ENCODE results near the gene CCDC89.

CCDC89 gene

DNA sequence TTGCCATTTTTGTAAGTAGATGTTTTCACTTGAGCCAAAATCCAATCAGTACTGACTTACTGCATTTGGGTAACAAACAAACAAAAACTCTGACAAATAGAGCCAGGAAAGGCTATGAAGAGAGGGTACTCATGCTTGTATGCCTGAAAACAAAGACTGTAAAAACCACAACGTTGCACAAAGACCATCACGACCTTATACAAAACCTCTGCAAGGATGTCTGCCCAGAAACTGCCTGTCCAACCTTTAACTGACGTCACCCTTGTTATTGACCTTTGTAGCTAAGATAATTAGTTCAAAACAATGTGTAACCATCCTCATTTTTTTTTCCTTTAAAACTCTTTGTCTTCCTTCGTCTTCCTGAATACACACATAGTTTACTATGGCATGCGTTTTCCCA, 20.3 kb downstream of the CCDC89 start:
- Histone ChIP-seq H3K9ac (peak overlapping the region; percentile 99), H3K27ac (peak overlapping the region; percentile 98), H3K4me3 (IDR thresholded peaks at IDR 0.05; ENCODE audit: insufficient read depth, low read depth, low read length) (no peak overlapping the region), H4K20me1 (ENCODE audit: insufficient read depth) (peaks cover 25% of the 10 kb centered on the region), H3K79me2 (ENCODE audit: insufficient read depth, low read depth) (peaks cover 41% of the 10 kb centered on the region), H3K4me1 (ENCODE audit: low read depth, poor library complexity, severe bottlenecking) (peaks cover 22% of the 10 kb centered on the region), H3K4me2 (peak overlapping the region; percentile 97), H3K27me3 (ENCODE audit: insufficient read depth, low read depth) (no peaks in the 10 kb centered on the region), H3K36me3 (ENCODE audit: insufficient read depth) (no peaks in the 10 kb centered on the region; the same call in 1 of the 2 replicates), H2AFZ (ENCODE audit: low read depth) (peak overlapping the region; percentile 82)
- TF ChIP-seq, protein P1, sequence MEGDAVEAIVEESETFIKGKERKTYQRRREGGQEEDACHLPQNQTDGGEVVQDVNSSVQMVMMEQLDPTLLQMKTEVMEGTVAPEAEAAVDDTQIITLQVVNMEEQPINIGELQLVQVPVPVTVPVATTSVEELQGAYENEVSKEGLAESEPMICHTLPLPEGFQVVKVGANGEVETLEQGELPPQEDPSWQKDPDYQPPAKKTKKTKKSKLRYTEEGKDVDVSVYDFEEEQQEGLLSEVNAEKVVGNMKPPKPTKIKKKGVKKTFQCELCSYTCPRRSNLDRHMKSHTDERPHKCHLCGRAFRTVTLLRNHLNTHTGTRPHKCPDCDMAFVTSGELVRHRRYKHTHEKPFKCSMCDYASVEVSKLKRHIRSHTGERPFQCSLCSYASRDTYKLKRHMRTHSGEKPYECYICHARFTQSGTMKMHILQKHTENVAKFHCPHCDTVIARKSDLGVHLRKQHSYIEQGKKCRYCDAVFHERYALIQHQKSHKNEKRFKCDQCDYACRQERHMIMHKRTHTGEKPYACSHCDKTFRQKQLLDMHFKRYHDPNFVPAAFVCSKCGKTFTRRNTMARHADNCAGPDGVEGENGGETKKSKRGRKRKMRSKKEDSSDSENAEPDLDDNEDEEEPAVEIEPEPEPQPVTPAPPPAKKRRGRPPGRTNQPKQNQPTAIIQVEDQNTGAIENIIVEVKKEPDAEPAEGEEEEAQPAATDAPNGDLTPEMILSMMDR (conservative IDR thresholded peaks at IDR 0.05; ENCODE audit: low read depth, low read length), result no peak

DNA sequence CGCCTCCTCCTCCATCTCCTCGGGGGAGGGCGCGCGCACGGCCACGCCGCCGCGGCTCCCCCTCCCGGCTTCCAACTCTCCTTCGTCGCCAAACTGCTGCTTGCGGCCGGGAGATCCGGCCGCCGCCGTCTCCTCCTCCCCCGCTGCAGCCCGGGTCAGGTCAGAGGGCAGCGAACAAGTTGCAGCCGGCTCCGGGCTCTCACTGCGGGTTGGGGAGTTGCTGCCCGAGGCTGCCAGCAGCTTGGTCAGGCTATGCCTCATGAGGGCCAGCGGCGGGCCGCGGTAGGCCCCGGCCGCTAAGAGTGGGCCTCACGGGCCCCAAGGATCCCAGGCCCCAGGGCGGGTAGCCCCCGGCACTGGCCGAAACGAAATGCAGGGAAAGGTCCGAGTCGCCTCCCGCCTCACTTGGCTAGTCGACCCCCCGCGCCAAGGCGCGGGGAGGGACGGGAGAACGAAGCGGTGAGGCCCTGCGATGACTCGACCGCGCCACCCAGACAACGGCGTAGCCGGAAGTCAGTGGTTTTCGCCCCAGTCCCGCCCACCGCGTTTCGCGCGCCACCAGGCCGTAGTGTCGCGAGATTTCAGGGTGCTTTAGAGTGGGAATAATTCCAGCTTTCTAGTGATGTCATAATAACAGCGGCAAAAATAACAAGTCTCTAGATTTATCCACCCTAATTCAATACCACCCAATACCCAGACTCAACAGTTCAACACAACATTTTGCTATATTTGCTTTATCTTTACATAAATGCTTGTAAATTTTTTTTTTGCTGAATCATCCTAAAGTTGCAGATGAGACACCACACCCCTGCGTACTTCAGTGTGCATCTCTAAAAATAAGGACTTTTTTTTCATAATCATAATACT, 21.1 kb downstream of the CCDC89 start, which contains the start of gene CREBZF:
TSS of gene CREBZF (minus strand) at position 515 of the 867 bp plus-strand sequence. CDS start at position 261, 254 bp downstream.
- Histone ChIP-seq H3K36me3 (ENCODE audit: insufficient read depth) (peaks cover 5% of the 10 kb centered on the region; the same call in 1 of the 2 replicates), H3K27ac (peak within 1 kb of the TSS; percentile 98), H3K4me2 (peak within 1 kb of the TSS; percentile 97), H4K20me1 (ENCODE audit: insufficient read depth) (peaks cover 25% of the 10 kb centered on the region), H3K9ac (peak within 1 kb of the TSS; percentile 99), H2AFZ (ENCODE audit: low read depth) (peak within 1 kb of the TSS; percentile 82), H3K27me3 (ENCODE audit: insufficient read depth, low read depth) (no peaks in the 10 kb centered on the region), H3K4me1 (ENCODE audit: low read depth, poor library complexity, severe bottlenecking) (peaks cover 31% of the 10 kb centered on the region), H3K79me2 (ENCODE audit: insufficient read depth, low read depth) (peaks cover 50% of the 10 kb centered on the region), H3K4me3 (IDR thresholded peaks at IDR 0.05; ENCODE audit: insufficient read depth, low read depth, low read length) (no peak within 1 kb of the TSS)
- TF ChIP-seq, protein P1 (conservative IDR thresholded peaks at IDR 0.05; ENCODE audit: low read depth, low read length), result no peak; the same call in 1 of the 2 replicates

DNA sequence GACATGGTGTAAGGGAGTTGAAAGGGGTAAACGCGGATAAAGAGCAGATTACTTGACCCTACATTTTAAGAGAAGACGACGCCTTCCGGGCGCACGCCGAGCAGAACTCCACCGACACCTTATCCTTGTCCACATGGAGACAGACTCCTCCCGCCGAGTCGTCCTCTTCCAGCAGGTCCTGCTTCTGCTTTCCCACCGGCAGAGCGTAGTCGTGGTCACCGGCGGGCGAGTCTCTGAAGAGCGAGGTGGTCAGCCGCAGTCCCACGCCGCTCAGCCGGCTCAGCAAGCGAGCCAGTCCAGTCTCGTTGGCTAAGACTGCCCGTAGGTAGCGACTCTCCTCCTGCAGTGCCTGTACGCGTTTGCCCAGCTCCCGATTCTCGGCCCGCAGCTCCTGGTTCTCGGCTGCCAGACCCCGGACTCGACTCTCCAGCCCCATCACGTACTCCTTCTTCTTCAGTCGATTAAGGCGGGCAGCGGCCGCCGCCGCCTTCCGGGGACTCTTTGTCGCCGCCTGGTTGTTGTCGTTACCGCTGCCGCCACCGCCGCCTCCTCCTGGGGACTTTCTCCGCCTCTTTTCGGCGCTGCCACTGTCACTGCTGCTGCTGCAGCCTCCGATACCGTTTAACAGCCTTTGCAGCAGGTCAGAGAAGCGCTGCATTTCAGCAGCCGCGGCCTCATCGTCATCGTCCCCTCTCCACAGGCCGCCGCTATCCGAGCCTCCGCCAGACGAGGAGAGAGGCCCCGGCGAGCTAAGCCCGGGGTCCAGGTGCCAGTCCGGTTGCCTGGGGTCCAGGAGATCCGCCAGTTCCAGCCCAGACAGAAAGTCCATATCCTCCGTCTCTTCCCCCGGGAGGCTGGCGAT, 22.0 kb downstream of the CCDC89 start:
- Histone ChIP-seq H3K36me3 (ENCODE audit: insufficient read depth) (peaks cover 8% of the 10 kb centered on the region; the same call in 1 of the 2 replicates), H4K20me1 (ENCODE audit: insufficient read depth) (peaks cover 25% of the 10 kb centered on the region), H3K4me3 (IDR thresholded peaks at IDR 0.05; ENCODE audit: insufficient read depth, low read depth, low read length) (no peak overlapping the region), H3K4me2 (peak overlapping the region; percentile 97), H3K27ac (peak overlapping the region; percentile 98), H3K79me2 (ENCODE audit: insufficient read depth, low read depth) (peaks cover 59% of the 10 kb centered on the region), H3K9ac (peak overlapping the region; percentile 99), H3K27me3 (ENCODE audit: insufficient read depth, low read depth) (no peaks in the 10 kb centered on the region), H3K4me1 (ENCODE audit: low read depth, poor library complexity, severe bottlenecking) (peaks cover 39% of the 10 kb centered on the region), H2AFZ (ENCODE audit: low read depth) (peak overlapping the region; percentile 82)
- TF ChIP-seq, protein P1 (conservative IDR thresholded peaks at IDR 0.05; ENCODE audit: low read depth, low read length), result peak; percentile 66

DNA sequence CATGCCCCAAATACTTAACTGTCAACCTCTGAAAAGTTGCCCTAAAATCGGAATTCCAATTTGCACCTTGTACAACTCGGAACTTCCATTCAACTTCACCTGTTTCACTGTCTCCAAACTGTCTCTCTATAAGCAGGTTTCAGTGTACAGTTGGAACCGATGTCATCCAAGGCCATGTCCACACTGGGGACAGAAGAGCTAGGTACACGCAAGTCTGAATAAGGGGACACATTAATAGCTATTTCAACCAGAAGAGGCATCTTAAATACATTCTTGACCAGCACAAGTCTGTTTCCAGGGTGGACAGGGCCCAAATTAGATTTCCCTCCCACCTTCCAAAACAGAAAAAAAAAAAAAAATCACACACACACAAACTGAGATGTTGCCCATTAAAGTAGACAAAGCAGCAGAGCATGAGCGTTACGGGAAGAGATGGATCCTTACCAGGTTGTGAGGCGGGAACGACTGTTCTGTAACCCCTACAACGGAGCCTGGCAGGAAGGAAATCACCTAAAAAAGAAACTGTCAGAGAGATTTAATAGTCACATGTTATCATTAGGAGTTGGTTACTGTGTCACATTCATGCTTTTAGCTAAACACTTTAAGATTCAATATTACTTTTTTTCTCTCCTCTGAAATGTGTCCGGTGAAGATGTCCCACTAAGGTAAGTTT, 22.8 kb downstream of the CCDC89 start:
- Histone ChIP-seq H3K4me2 (peak overlapping the region; percentile 97), H3K27ac (peak overlapping the region; percentile 98), H4K20me1 (ENCODE audit: insufficient read depth) (peaks cover 25% of the 10 kb centered on the region), H3K4me1 (ENCODE audit: low read depth, poor library complexity, severe bottlenecking) (peaks cover 42% of the 10 kb centered on the region), H3K27me3 (ENCODE audit: insufficient read depth, low read depth) (no peaks in the 10 kb centered on the region), H3K4me3 (IDR thresholded peaks at IDR 0.05; ENCODE audit: insufficient read depth, low read depth, low read length) (no peak overlapping the region), H3K79me2 (ENCODE audit: insufficient read depth, low read depth) (peaks cover 67% of the 10 kb centered on the region), H3K36me3 (ENCODE audit: insufficient read depth) (peaks cover 8% of the 10 kb centered on the region; the same call in 1 of the 2 replicates), H2AFZ (ENCODE audit: low read depth) (no peak overlapping the region), H3K9ac (peak overlapping the region; percentile 99; the same call in 1 of the 2 replicates)
- TF ChIP-seq, protein P1 (conservative IDR thresholded peaks at IDR 0.05; ENCODE audit: low read depth, low read length), result no peak

Measured in KMS-11 (cell line).